C4-2B (cell line): ENCODE results near the gene GALK1.

Source experiments
- CTCF ChIP-seq: fragments of 450-650 bp; conservative IDR thresholded peaks from 2 replicates; pipeline ENCODE4 v1.5.1; 2017; ENCODE audit warnings: mild to moderate bottlenecking
- ZFX ChIP-seq: fragments of 450-650 bp; IDR thresholded peaks from 2 replicates; pipeline ENCODE4 v1.6.1; 2017

GRCh38 chr17:75803883-75804282 is 38.9 kb upstream of the GALK1 start:
- TF ChIP-seq CTCF = no peak
- TF ChIP-seq ZFX = no peak
